ENCODE data around the gene CNPY1.

Gene CNPY1

GRCh38 chr7:155584261-155584660 is 37.9 kb upstream of the CNPY1 start:
- Mint-ChIP-seq H3K27ac (no peak overlapping the region), H3K4me3 (no peak overlapping the region), H3K36me3 (ENCODE audit: low read depth) (no peaks in the 10 kb centered on the region), H3K27me3 (peaks cover 50% of the 10 kb centered on the region), H3K4me1 (ENCODE audit: low read depth) (peaks cover 15% of the 10 kb centered on the region), H3K9me3 (no peaks in the 10 kb centered on the region)
- no peak for DNase-seq

GRCh38 chr7:155583636-155584035 is 37.3 kb upstream of the CNPY1 start:
- H3K27me3 Mint-ChIP-seq = peaks cover 53% of the 10 kb centered on the region
- H3K27ac Mint-ChIP-seq = no peak overlapping the region
- H3K9me3 Mint-ChIP-seq = no peaks in the 10 kb centered on the region
- no peaks in the 10 kb centered on the region for H3K36me3 Mint-ChIP-seq (ENCODE audit: low read depth)
- H3K4me3 Mint-ChIP-seq = no peak overlapping the region
- DNase-seq = no peak
- peaks cover 15% of the 10 kb centered on the region for H3K4me1 Mint-ChIP-seq (ENCODE audit: low read depth)

GRCh38 chr7:155581954-155582353 is 35.6 kb upstream of the CNPY1 start:
- Mint-ChIP-seq H3K27me3 (peaks cover 46% of the 10 kb centered on the region), H3K9me3 (no peaks in the 10 kb centered on the region), H3K27ac (no peak overlapping the region), H3K4me3 (no peak overlapping the region), H3K36me3 (ENCODE audit: low read depth) (no peaks in the 10 kb centered on the region), H3K4me1 (ENCODE audit: low read depth) (peaks cover 15% of the 10 kb centered on the region)
- DNase-seq = no peak

- H3K4me3 Mint-ChIP-seq = no peak overlapping the region
- H3K36me3 Mint-ChIP-seq (ENCODE audit: low read depth) = no peaks in the 10 kb centered on the region
- DNase-seq = no peak
- no peaks in the 10 kb centered on the region for H3K9me3 Mint-ChIP-seq
- no peak overlapping the region for H3K27ac Mint-ChIP-seq
- H3K4me1 Mint-ChIP-seq (ENCODE audit: low read depth) = peaks cover 15% of the 10 kb centered on the region
- peaks cover 43% of the 10 kb centered on the region for H3K27me3 Mint-ChIP-seq
These were observed 34.9 kb upstream of the CNPY1 start for GRCh38 chr7:155581107-155581830.

- H3K4me3 Mint-ChIP-seq = no peak overlapping the region
- H3K4me1 Mint-ChIP-seq (ENCODE audit: low read depth) = peaks cover 15% of the 10 kb centered on the region
- H3K27ac Mint-ChIP-seq = peak overlapping the region; percentile 38
- DNase-seq = peak; percentile 39
- no peaks in the 10 kb centered on the region for H3K9me3 Mint-ChIP-seq
- H3K36me3 Mint-ChIP-seq (ENCODE audit: low read depth) = no peaks in the 10 kb centered on the region
- peaks cover 34% of the 10 kb centered on the region for H3K27me3 Mint-ChIP-seq
These were observed 34.0 kb upstream of the CNPY1 start for GRCh38 chr7:155580367-155580766.

DNA sequence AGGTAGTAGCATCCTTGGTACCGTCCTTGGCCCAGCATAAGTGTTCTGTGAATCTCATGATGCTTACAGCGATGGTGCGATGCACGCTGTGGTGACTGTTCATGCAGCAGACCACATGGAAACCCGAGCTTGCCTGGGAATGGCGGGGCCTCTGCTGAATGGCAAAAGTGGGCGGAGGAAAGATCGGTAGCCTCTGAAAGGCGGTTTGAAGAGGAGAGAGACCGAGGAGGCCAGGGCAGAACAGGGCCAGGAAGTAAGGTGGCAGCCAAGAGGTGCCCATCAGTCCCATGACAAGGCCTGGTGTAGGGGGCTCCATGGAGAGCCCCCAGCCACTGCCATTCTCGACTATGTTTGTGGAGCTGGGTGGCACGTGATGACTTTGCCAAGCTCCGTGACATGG is 33.2 kb upstream of the CNPY1 start:
- no peak overlapping the region for H3K27ac Mint-ChIP-seq
- no peaks in the 10 kb centered on the region for H3K36me3 Mint-ChIP-seq (ENCODE audit: low read depth)
- no peaks in the 10 kb centered on the region for H3K9me3 Mint-ChIP-seq
- peaks cover 26% of the 10 kb centered on the region for H3K27me3 Mint-ChIP-seq
- H3K4me3 Mint-ChIP-seq = no peak overlapping the region
- no peak for DNase-seq
- peaks cover 15% of the 10 kb centered on the region for H3K4me1 Mint-ChIP-seq (ENCODE audit: low read depth)

DNA sequence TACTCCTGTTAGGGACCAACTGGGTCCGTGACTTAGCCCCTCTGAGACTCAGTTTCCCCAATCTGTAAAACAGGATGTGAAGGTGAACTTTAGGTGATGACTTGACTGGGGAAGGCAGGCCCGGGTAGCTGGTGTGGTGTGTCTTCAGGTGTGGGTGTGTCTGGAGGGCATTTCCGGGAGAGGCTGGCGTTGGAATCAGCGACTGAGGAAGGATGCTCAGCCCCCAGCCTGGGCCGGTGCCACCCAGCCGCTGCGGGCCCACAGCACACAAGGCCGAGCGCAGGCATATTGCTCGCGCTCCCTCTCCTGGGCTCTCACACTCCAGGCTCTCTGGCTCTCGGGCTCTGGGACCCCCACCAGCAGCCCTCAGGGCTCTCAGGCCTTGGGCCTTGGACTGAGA is 31.7 kb upstream of the CNPY1 start:
- H3K4me3 Mint-ChIP-seq = no peak overlapping the region
- H3K27ac Mint-ChIP-seq = no peak overlapping the region
- no peaks in the 10 kb centered on the region for H3K36me3 Mint-ChIP-seq (ENCODE audit: low read depth)
- H3K9me3 Mint-ChIP-seq = no peaks in the 10 kb centered on the region
- DNase-seq = no peak
- H3K27me3 Mint-ChIP-seq = peaks cover 14% of the 10 kb centered on the region
- H3K4me1 Mint-ChIP-seq (ENCODE audit: low read depth) = peaks cover 15% of the 10 kb centered on the region

GRCh38 chr7:155577509-155577905 is 31.1 kb upstream of the CNPY1 start:
- peaks cover 14% of the 10 kb centered on the region for H3K27me3 Mint-ChIP-seq
- no peak overlapping the region for H3K4me3 Mint-ChIP-seq
- H3K27ac Mint-ChIP-seq = no peak overlapping the region
- no peak for DNase-seq
- no peaks in the 10 kb centered on the region for H3K36me3 Mint-ChIP-seq (ENCODE audit: low read depth)
- peaks cover 15% of the 10 kb centered on the region for H3K4me1 Mint-ChIP-seq (ENCODE audit: low read depth)
- H3K9me3 Mint-ChIP-seq = no peaks in the 10 kb centered on the region

DNA sequence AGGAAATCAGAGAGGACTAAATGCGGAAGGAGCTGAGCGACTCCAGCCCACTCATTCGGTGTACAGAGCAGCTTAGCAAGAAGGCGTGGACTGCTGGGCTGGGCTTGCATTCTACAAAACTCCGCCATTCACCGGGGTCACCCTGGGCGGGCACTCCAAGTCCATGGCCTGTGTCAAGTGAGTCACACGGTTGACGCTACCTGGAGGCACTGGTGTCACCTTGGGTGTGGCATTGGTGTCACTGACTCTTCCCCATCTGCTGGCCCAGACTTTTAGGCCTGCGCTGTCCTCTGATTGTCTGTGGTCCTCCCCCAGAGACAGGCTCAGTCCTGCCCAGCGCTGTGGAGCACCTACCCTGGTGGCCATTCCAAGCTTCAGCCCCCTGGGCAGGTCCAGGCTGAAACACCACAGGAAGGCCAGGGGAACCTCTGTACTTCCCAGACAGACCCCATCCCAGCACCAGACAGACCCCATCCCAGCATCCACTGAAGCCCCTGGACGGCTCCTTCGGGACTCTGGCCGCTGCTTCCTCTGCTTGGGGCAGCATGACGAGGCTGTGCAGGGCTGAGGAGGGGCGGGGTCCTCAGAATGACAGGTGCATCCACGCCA is 30.6 kb upstream of the CNPY1 start:
- H3K9me3 Mint-ChIP-seq = no peaks in the 10 kb centered on the region
- no peak overlapping the region for H3K4me3 Mint-ChIP-seq
- peaks cover 11% of the 10 kb centered on the region for H3K27me3 Mint-ChIP-seq
- DNase-seq = no peak
- H3K4me1 Mint-ChIP-seq (ENCODE audit: low read depth) = peaks cover 15% of the 10 kb centered on the region
- H3K27ac Mint-ChIP-seq = no peak overlapping the region
- H3K36me3 Mint-ChIP-seq (ENCODE audit: low read depth) = no peaks in the 10 kb centered on the region

DNA sequence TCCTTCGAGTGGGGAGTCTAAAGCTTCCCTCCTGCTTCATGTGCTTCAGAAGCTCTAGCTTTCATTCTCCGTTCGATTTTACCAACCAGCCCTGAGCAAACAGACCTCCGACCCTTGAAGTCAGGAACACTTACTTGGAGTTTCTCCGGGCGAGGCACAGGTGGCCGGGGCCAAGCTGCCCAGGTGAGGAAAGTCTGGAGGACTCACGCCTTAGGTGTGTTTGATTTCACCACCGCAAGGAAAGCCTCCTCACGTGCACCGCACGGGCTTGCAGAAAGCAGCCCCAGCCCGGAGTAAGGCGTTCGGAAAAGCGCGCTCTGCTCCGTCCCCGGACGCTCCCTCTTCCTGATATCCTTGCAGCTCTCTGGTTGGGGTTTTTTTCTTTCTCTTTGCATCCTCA is 30.1 kb upstream of the CNPY1 start:
- H3K27me3 Mint-ChIP-seq = peaks cover 12% of the 10 kb centered on the region
- DNase-seq = no peak
- no peak overlapping the region for H3K27ac Mint-ChIP-seq
- H3K36me3 Mint-ChIP-seq (ENCODE audit: low read depth) = no peaks in the 10 kb centered on the region
- H3K9me3 Mint-ChIP-seq = no peaks in the 10 kb centered on the region
- H3K4me3 Mint-ChIP-seq = no peak overlapping the region
- peaks cover 15% of the 10 kb centered on the region for H3K4me1 Mint-ChIP-seq (ENCODE audit: low read depth)

DNA sequence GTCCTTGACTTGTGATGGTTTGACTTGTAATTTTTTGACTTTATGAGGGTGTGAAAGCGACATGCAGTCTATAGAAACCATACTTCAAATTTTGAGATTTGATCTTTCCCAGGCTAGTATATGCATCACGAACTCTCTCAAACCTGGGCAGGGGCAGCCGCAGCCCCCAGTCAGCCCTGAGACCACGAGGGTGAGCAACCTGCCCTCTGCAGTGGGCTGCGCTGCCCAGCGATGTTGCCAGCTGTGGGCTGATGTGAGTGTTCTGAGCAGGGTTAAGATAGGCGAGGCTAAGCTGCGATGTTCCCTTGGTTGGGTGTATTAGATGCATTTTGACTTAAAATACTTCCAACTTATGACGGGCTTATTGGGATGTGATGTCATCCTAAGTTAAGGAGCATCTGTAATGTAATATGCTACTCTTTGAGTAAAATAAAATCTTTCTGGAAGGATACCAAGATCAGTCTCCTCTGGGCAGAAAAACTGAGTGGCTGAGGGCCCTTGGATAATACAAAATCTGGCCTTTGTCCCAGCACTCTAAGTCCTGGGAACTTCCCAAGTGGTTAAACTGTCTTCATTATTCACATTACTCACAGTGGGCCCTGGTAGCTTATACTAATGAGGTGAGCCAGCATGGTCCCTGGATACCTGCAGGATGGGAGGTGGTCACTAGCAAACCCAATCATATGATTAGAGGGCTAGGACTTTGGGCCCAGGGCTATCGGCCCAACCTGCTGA is 28.4 kb upstream of the CNPY1 start:
- no peaks in the 10 kb centered on the region for H3K36me3 Mint-ChIP-seq (ENCODE audit: low read depth)
- no peak for DNase-seq
- H3K4me3 Mint-ChIP-seq = no peak overlapping the region
- H3K9me3 Mint-ChIP-seq = no peaks in the 10 kb centered on the region
- peaks cover 2% of the 10 kb centered on the region for H3K4me1 Mint-ChIP-seq (ENCODE audit: low read depth)
- no peak overlapping the region for H3K27ac Mint-ChIP-seq
- H3K27me3 Mint-ChIP-seq = peaks cover 12% of the 10 kb centered on the region

GRCh38 chr7:155571581-155572345 is 25.4 kb upstream of the CNPY1 start:
- Mint-ChIP-seq H3K4me1 (ENCODE audit: low read depth) (no peaks in the 10 kb centered on the region), H3K27ac (no peak overlapping the region), H3K27me3 (peaks cover 3% of the 10 kb centered on the region), H3K4me3 (no peak overlapping the region), H3K36me3 (ENCODE audit: low read depth) (no peaks in the 10 kb centered on the region), H3K9me3 (no peaks in the 10 kb centered on the region)
- DNase-seq = no peak

DNA sequence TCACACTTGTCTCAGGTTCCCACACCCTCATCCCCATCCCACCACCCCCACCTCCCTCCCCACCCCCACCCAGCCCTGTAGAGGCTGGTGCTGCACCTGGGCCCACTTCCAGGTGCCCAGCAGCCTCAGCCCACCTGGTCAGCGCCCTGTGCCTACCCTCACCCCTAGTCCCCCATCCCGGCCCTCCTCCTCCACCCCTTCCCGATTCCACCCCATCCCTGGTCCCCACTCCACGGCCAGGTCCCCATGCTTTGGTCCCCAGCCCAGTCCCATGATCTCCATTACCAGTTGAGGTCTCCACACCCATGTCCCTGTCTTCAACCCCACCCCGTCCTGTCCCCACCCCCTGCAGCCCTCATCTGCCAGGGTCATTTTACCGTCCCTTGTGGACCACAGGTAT is 24.6 kb upstream of the CNPY1 start:
- Mint-ChIP-seq H3K9me3 (no peaks in the 10 kb centered on the region), H3K4me3 (no peak overlapping the region), H3K27me3 (peaks cover 3% of the 10 kb centered on the region), H3K27ac (no peak overlapping the region), H3K36me3 (ENCODE audit: low read depth) (no peaks in the 10 kb centered on the region), H3K4me1 (ENCODE audit: low read depth) (no peaks in the 10 kb centered on the region)
- DNase-seq = no peak

GRCh38 chr7:155570171-155570958 is 24.0 kb upstream of the CNPY1 start:
- no peaks in the 10 kb centered on the region for H3K9me3 Mint-ChIP-seq
- H3K27ac Mint-ChIP-seq = no peak overlapping the region
- H3K4me1 Mint-ChIP-seq (ENCODE audit: low read depth) = no peaks in the 10 kb centered on the region
- H3K27me3 Mint-ChIP-seq = peaks cover 3% of the 10 kb centered on the region
- H3K4me3 Mint-ChIP-seq = no peak overlapping the region
- H3K36me3 Mint-ChIP-seq (ENCODE audit: low read depth) = no peaks in the 10 kb centered on the region
- no peak for DNase-seq

Measured in activated T-cell treated with anti-CD3 and anti-CD28 coated beads, Interleukin-2, amount 50 U/mL, for 24 hours (primary cell).